Chondrocyte (in vitro differentiated cells): ENCODE data around the gene BATF3. TPM values are rescaled to one million over a fixed set of nuclear protein-coding genes. Genes with fewer than 3 reads are reported as not detected.
"Not testable (repeated sequence)": the region's sequence is repeated elsewhere in the genome, so short reads cannot be mapped to it uniquely, and the experiment has no call there.

Source experiments
- DNase-seq: peaks from one replicate; pipeline ENCODE4 v3.0.0; 2021; ENCODE audit warnings: mixed read lengths, low spot score
- H3K27ac Mint-ChIP-seq: one replicate; pipeline ENCODE4 v1.8.0; 2021; ENCODE audit warnings: mild to moderate bottlenecking, moderate library complexity, mixed read lengths; ENCODE audit not compliant: unreplicated experiment
- H3K27me3 Mint-ChIP-seq: 2 replicates; pipeline ENCODE4 v1.8.0; 2021; ENCODE audit warnings: low read depth, mixed read lengths
- H3K36me3 Mint-ChIP-seq: 2 replicates; pipeline ENCODE4 v1.8.0; 2021; ENCODE audit warnings: low read depth, mixed read lengths
- H3K4me1 Mint-ChIP-seq: 2 replicates; pipeline ENCODE4 v1.8.0; 2021; ENCODE audit warnings: low read depth, mild to moderate bottlenecking, mixed read lengths
- H3K4me3 Mint-ChIP-seq: one replicate; pipeline ENCODE4 v1.8.0; 2021; ENCODE audit warnings: mild to moderate bottlenecking, moderate library complexity, mixed read lengths; ENCODE audit not compliant: unreplicated experiment
- H3K9me3 Mint-ChIP-seq: 2 replicates; pipeline ENCODE4 v1.8.0; 2021; ENCODE audit warnings: low read depth, mixed read lengths
- total RNA-seq: library from RNA; stranded (reverse); gene quantifications from 3 replicates; pipeline ENCODE4 v1.2.1, GENCODE V29; 2021
- TF ChIP-seq, protein P1 (sequence below): fragments of 200-600 bp; sonication (generic); IDR thresholded peaks from 2 replicates; pipeline ENCODE4 v1.5.0; 2021; ENCODE audit warnings: antibody characterized with exemption, mild to moderate bottlenecking, moderate library complexity

The BATF3 gene
- total RNA-seq, 1 donor from 2014 or later = 3.7 TPM

DNA sequence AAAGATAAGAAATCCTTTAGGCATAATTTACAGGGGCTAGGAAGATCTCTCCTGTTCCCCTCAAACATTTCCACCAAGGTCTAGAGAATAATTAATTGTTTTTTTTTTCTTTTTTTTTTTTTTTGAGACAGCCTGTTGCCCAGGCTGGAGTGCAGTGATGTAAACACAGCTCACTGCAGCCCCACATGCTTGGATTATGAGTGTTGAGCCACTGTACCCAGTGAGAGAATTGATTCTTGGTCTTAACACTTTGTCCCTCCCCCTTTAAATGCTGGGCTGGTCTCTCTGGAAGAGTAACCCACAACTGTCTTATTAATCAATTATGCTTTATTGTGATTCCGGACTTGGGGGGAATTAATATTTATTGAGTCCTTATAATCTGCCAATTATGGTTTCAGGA lies 57.7 kb downstream of the BATF3 start:
- H3K4me3 Mint-ChIP-seq = no peak overlapping the region
- no peak for DNase-seq
- no peak overlapping the region for H3K27ac Mint-ChIP-seq
- H3K4me1 Mint-ChIP-seq = peaks cover 22% of the 10 kb centered on the region
- TF ChIP-seq, protein P1, sequence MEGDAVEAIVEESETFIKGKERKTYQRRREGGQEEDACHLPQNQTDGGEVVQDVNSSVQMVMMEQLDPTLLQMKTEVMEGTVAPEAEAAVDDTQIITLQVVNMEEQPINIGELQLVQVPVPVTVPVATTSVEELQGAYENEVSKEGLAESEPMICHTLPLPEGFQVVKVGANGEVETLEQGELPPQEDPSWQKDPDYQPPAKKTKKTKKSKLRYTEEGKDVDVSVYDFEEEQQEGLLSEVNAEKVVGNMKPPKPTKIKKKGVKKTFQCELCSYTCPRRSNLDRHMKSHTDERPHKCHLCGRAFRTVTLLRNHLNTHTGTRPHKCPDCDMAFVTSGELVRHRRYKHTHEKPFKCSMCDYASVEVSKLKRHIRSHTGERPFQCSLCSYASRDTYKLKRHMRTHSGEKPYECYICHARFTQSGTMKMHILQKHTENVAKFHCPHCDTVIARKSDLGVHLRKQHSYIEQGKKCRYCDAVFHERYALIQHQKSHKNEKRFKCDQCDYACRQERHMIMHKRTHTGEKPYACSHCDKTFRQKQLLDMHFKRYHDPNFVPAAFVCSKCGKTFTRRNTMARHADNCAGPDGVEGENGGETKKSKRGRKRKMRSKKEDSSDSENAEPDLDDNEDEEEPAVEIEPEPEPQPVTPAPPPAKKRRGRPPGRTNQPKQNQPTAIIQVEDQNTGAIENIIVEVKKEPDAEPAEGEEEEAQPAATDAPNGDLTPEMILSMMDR = no peak
- peaks cover 5% of the 10 kb centered on the region for H3K36me3 Mint-ChIP-seq
- no peaks in the 10 kb centered on the region for H3K9me3 Mint-ChIP-seq
- peaks cover 11% of the 10 kb centered on the region for H3K27me3 Mint-ChIP-seq

DNA sequence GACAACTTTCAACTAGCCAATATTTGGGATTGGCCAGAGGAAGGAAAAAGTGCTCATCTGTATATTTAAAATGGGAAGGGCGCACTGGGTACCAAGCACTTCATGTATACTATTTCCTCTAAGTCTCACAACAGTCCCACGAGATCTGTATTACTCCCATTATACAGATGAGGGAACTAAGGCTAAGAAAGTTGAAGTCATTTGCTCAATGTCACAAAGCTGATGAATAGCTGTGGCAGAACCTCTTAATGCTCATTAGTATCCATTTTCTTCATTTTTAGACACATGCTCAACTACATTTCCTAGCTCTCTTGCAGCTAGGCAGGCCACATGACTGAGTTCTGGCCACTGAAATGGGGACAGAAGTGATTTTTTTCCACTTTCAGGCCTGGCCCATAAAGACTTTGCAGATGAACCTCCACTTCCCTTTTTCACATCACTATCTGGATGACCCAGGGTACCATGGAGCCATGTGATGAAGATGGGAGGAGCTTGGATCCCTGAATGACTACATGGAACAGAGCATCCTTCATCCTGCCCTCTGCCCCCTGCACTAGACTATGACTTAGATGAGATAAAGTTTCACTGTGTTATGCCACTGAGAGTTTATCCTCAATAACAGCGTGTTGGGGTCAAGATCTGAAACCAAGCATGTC lies 59.3 kb downstream of the BATF3 start:
- no peak for DNase-seq
- peaks cover 7% of the 10 kb centered on the region for H3K27me3 Mint-ChIP-seq
- TF ChIP-seq, protein P1 = no peak
- H3K4me3 Mint-ChIP-seq = no peak overlapping the region
- H3K27ac Mint-ChIP-seq = no peak overlapping the region
- H3K9me3 Mint-ChIP-seq = no peaks in the 10 kb centered on the region
- H3K4me1 Mint-ChIP-seq = peaks cover 38% of the 10 kb centered on the region
- H3K36me3 Mint-ChIP-seq = peaks cover 1% of the 10 kb centered on the region

DNA sequence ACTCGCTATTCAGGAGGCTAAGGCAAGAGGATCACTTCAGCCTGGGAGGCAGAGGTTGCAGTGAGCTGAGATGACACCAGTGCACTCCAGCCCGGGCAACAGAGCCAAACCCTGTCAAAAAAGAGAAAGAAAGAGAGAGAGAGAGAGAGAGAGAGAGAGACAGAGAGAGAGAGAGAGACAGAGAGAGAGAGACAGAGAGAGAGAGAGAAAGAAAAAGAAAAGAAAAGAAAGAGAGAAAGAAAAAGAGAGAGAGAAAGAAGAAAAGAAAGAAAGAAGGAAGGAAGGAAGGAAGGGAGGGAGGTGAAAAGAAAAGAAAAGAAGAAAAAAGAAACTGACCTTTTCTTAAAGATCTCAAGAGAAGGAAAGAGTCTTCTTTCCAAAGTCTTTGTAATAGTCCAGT lies 60.1 kb downstream of the BATF3 start:
- DNase-seq, H3K36me3 Mint-ChIP-seq, H3K27me3 Mint-ChIP-seq, H3K9me3 Mint-ChIP-seq, H3K4me3 Mint-ChIP-seq: not testable (repeated sequence)
- Mint-ChIP-seq H3K4me1 (peaks cover 45% of the 10 kb centered on the region), H3K27ac (peak overlapping the region; percentile 5)

DNA sequence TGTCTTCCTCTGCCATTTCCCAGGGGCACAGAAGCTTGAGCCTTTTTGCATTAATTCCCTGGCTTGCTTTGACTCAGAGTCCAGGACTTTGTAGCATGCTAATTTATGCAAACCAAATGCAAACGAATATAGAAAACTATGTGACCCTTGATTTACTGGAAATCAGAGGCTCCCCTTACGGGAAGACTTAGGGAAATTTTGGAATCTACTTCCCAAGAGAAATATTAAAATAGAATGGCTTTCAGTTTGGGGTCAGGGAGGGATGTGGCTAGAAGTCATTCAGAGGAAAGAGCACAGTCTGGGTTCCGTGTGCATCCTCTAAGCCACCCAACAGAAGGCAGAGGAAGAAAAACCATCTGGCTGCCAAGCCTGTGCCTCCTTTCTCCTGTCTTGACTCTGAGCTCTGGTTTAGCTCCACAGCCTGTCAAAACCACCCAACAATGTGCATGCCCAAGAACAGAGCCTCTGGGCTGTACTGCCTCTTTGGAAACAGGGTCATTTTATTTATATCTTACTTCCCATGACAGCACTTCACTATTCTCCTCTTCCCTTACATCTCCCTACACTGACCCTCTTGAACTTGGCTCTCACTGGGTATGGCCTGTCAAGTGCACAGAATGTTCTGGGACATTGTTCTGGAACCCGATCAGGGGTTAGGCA lies 61.0 kb downstream of the BATF3 start:
- Mint-ChIP-seq H3K27me3 (peaks cover 3% of the 10 kb centered on the region), H3K36me3 (peaks cover 6% of the 10 kb centered on the region), H3K27ac (peak overlapping the region; percentile 86), H3K4me1 (peaks cover 45% of the 10 kb centered on the region), H3K9me3 (peaks cover 3% of the 10 kb centered on the region), H3K4me3 (peak overlapping the region; percentile 60)
- no peak for DNase-seq
- TF ChIP-seq, protein P1 = no peak

DNA sequence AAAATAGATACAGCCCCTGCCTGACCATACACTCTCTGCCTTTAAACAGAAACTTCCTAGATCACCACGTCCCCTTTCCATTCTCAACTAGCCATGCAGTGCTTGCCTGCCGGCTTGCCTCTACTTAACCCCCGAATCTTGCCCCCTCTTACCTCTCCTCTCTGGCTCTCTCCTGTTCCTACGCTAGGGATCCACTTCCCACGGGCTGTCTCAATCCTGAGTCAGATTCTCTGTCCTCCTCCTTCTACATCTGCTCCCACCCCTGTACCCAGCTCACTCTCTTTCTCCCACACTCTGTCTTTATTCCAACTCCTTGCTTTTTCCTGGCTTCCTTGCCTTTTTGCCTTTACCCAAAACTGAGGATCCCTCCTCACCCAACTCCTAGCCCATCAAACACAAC lies 61.7 kb downstream of the BATF3 start:
- H3K36me3 Mint-ChIP-seq = peaks cover 6% of the 10 kb centered on the region
- H3K4me1 Mint-ChIP-seq = peaks cover 45% of the 10 kb centered on the region

More for the DNA sequence above, 61.7 kb downstream of the BATF3 start:
- Mint-ChIP-seq H3K4me3 (peak overlapping the region; percentile 60), H3K27me3 (peaks cover 3% of the 10 kb centered on the region), H3K9me3 (peaks cover 3% of the 10 kb centered on the region), H3K27ac (peak overlapping the region; percentile 86)
- TF ChIP-seq, protein P1 = no peak
- DNase-seq = no peak

Other genes starting within 250 kb of the BATF3 start
- 3.5 to 54.5 TPM (median 50.2 TPM) in 3 replicates for gene ATF3, start 91.1 kb downstream of the BATF3 start, total RNA-seq
- 20.0 to 31.9 TPM (median 22.8 TPM) in 3 replicates for gene NSL1, start 91.9 kb upstream of the BATF3 start, total RNA-seq
- gene TATDN3, start 92.1 kb upstream of the BATF3 start, total RNA-seq = 9.6 to 12.2 TPM (median 11.3 TPM) in 3 replicates
- 0.47 to 1.3 TPM in 2 of 3 replicates, not detected in the other for gene SPATA45, start 147.8 kb upstream of the BATF3 start, total RNA-seq
- 4.4 to 5.4 TPM (median 5.4 TPM) in 3 replicates for gene FLVCR1, start 158.4 kb upstream of the BATF3 start, total RNA-seq